Measurements from ENCODE around the gene PRPSAP2.

The PRPSAP2 gene

DNA sequence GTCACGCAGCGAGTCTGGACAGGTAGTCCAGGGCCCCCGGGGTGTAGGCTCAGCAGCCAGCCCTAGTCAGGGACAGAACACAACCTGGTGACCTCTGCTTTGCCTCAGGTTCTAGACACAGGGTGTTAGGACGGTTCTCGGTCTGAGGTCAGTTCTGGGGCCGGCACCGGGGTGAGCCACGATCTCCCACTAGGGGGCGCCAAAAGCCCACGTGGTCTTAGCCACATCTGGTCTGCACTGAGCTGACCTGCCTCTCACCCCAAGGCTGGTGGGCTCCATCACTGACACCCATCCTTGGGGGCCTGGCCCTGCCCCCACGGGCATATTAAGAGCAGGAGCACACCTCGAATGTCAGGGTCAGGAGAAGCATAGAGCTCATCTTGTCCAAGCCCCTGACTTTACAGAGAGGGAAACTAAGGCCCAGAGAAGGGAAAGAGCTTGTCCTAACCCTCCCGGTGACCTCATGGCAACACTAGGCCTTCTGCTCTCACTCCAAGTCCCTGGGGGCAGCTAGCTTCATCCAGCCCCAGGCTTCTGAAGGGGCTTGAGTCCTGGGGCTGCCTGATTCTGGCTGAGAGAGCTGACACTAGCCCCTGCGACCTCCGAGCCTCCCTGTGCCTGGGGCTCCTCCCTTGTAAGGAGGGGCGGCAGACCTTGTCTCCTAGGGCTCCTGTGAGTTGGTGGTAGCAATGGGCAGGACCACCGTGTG lies 103.0 kb downstream of the PRPSAP2 start:
- peak; percentile 65 to 73 for DNase-seq (ENCODE audit: low read depth in 1 of 2, low spot score in 1 of 2)

DNA sequence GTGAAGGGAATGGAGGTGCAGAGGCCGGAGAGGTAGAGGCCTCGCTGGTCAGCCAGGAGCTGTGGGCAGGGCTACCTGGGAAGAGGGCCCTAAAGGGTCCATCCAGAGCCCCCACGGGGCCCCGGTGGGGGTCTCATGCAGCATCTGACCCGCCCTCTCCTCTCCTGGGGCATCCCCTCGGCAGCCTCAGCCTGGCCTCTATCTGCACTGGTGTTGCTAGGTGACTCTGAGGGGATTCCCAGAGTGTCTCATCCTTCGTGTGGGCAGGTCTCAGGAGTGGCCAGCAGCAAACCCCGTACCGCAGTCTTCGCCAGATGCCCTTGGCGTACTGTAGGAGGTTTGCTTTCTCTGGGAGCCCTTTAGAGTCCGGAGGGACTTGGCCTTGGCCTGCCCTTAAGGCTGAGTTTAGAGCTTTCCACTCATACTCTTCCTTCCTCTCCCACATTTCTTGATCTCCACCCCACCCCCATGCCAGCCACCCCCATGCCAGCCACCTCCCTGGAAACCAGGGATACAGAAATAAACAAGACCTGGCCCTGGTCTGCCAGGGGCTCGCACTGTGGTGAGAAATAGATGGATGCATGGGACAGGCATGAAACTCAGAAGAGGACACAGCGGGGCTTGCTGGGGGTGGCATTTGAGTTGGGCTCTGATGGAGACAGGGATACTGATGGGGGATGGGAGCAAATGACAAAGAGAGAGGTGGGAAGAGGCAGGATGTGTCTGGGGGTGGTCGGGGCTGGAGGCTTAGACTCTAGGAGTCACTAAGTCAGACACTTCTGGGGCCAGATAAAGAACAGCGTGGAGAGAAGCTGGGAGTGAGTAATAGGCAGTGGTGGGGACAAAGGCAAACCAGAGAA lies 103.9 kb downstream of the PRPSAP2 start:
- DNase-seq (ENCODE audit: low read depth in 1 of 2, low spot score in 1 of 2): no peak

DNA sequence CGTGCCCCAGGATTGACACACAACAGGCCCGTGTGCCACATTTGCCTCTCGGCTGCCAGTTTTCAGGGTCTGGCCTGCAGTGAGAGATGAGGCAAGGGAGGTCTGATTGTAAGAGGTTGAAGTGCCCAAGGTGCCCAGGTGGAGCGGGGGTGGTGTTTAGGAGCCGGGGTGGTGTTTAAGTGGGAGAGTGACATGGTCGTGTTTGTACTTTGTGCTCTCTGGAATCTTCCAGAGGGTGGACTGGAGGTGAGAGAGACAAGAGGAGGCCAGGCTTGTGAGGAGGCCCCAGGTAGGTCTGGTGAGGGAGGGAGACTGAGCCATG lies 104.5 kb downstream of the PRPSAP2 start:
- no peak for DNase-seq (ENCODE audit: low read depth in 1 of 2, low spot score in 1 of 2)

DNA sequence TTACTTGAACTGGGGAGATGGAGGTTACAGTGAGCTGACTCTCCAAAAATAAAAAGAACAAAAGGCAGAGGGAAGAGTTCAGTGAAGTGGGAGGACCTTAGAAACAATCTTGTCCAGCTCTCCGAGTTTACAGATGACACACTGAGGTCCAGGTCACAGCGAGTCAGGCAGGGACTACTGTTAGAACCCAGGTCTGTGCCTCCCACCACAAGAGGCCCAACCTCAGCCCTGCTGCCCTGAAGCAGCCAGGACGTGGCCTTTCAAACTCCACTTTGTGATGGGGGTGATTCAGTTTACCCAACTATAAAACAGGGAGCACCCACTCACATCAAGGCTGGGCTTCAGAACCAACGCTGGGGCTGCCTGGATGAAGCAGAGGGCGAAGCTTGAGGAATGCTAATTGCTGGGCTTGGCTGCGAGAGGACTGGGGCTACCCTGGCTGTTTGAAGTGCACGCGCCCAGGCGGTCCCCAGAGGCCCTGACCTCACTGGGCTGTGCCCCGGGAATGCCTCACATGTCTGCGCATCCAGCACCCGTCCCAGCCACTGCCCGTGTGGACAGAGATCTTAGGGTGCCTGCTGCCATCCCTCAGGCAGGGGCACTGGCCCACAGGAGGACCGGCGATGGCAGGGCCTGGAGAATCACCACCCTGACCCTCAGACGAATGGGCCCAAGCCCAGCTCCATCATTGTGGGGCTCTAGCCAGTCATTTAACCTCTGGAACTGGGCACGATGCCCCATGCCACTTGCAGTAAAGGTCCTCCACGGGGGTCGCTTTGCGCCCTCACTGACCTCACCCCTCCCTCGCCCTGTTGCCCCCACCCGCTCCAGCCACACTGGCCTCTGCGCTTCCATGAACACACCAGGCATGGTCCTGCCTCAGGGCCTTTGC lies 105.4 kb downstream of the PRPSAP2 start:
- DNase-seq (ENCODE audit: low read depth in 1 of 2, low spot score in 1 of 2): no peak

DNA sequence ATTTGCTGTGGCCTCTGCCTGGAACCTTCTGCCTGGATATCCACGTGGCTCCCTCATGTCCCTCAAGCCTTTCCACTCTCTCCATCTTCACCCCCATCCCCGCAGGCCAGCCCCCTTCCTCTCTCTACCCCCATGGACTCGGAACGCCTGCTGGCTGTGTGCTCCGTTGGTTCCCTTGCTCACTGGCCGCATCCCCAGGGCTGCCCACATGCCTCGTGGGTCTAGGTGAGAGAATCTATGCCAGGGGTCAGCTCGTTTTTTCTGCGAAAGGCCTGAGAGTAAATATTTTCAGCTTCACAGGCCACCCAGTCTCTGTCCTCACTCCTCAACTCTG lies 106.1 kb downstream of the PRPSAP2 start:
- DNase-seq (ENCODE audit: low read depth in 1 of 2, low spot score in 1 of 2): no peak

DNA sequence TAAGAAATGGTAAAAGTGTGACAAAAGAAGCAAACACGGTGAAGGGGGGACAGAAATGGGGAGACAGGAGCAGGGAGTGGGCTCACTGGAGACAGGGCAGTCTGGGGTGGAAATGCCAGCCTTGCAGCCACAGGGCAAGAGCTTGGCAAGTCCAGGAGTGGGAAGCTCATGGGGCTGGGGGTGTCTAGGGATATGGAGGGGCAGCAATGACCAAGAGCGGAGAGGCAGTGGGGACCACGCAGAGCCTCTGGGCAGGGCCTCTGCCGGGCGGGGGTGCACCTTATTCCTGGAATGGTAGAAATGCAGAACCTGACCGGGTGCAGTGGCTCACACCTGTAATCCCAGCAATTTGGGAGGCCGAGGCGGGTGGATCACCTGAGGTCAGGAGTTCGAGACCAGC lies 106.6 kb downstream of the PRPSAP2 start:
- no peak for DNase-seq (ENCODE audit: low read depth in 1 of 2, low spot score in 1 of 2)

DNA sequence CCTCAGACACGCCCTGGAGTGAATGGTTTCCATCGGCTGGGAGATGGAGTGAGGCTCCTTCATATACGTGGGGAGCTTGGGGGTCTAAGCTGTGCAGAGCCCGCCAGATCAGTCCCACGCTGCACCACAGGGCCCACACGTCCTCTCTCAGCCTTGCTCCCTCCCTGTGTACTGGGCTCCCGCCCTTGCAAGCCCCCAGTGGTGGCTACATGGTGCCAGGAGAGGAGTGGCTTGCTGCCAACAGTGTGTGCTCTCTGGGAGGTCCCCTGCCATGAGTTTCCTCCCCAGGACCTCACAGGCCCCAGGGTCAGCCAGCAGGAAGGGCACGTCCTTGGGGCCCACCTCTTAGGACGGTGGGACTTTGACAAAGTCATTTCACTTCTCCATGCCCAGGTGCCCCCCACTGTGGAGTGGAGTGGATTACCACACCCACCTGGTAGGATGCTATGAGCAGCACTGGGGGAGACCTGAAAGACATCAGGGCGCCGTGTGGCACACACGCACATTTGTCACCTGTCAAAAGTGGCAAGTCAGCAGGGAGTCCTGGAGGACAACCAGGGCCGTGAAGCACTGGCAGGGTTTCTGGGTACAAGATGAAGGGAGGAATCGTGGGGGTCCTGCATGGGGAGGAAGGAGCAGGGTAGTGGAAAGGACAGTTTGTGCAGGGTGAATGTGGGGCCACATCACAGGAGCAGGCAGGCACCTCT lies 107.8 kb downstream of the PRPSAP2 start:
- no peak for DNase-seq (ENCODE audit: low read depth in 1 of 2, low spot score in 1 of 2)

DNA sequence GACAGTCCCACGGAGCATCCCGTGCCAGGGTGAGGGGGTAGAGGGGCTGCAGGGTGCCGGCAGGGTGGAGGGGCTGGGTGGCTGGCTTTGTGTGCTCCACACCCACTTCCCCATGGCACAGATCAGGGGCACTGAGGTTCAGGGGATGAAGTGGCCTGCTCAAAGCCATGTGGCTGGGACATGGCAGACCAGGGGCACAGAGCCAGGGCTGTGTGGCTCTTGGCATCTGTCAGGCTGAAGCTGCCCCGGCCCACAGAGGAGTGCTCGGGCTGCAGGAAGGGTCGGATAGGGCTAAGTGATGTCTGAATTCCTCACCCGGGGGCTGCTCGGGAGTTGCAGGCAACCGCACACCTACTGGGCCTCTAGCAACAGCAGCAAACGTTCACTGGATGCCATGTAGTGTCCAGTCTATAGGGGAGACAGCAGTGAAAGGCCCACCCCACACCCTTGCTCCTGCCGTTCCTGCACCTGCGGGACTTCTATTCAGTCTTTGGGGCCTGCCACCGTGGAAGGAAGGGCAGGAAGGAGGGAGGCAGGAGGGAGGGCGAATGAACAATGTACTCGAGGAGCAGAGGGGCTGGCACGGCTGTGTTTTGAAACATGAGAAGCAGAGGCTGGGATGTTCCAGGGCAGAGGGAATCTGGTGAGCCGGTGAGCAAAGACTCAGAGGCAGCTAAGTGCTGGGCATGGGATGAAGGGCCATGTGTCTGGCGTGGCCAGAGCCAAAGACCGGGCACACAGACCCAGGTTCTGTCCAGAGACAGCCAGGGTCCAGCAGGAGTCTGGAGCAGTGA lies 109.1 kb downstream of the PRPSAP2 start:
- no peak for DNase-seq (ENCODE audit: low read depth in 1 of 2, low spot score in 1 of 2)

DNA sequence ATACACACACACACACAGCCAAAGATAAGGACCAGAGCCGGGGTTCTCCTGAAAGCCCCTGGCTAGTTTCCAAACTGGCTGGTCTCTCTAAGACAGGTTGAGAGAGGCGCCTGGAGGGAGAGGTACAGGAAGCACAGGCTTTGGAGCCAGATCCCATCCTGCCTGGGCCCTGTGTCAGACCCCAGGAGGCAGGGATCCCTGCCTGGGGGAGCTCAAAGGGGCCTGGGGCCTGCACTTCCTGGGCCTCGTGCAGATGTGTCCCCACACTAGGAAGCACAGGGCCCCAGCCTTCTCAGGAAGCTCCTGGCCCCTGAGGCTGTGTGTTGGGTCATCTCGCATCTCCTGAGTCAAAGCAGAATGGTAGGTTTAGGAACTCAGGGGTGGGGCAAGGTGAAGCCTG lies 110.0 kb downstream of the PRPSAP2 start:
- DNase-seq (ENCODE audit: low read depth in 1 of 2, low spot score in 1 of 2): no peak

DNA sequence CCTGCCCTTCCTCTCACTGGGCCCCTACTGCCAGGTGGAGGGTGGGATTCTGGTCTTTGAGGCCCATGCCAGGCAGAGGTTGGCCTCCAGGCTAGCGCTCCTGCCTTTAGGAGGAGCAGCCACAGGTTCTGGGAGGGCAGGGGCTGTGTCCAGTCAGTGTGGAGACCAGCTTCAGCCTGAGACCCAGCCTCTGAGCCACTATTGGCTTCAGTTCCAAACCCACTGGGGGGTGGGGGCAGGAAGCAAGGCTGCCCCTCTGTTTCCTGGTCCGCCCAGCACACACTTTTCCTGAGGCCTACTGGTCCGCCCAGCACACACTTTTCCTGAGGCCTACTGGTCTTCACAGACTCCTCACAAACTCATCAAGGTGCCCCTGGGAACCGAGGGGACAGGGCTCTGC lies 110.4 kb downstream of the PRPSAP2 start:
- DNase-seq (ENCODE audit: low read depth in 1 of 2, low spot score in 1 of 2): no peak

DNA sequence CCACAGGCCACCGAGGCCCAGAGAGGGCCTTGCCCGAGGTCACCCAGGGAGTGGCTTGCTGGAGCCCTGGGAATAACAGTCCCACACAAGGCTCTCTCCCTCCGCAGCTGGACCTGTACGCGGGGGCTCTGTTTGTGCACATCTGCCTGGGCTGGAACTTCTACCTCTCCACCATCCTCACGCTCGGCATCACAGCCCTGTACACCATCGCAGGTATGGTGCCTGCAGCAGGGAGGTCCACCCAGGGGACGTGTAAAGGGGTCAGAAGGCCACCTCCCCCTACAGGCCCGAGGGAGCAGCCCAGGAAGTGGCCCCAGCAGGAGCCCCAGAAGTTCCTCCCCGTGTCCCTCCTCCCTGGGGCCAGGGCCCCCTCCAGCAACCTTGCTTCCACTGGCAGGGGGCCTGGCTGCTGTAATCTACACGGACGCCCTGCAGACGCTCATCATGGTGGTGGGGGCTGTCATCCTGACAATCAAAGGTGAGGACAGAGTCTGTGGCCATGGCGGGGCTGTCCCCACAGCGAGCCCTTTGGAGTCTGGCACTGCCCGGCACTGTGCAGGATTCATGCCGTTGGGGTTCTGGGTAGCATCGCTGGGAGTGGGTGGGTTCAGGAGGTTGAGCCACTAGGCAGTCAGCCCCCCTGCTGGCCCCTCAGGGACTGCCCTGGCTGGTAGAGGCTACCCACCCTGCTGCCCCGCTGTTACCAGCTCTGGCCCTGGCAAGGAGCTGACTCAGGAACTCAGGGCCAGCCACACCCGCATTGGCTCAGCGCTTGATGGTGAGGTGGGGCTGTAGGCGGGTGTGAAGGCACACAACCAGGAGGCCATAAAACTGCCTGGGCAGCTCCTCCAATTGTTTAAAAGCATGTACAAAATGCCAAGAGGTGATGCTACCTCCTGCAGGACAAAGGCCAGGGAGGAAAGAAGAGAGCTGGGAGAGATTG lies 111.3 kb downstream of the PRPSAP2 start:
- no peak for DNase-seq (ENCODE audit: low read depth in 1 of 2, low spot score in 1 of 2)

DNA sequence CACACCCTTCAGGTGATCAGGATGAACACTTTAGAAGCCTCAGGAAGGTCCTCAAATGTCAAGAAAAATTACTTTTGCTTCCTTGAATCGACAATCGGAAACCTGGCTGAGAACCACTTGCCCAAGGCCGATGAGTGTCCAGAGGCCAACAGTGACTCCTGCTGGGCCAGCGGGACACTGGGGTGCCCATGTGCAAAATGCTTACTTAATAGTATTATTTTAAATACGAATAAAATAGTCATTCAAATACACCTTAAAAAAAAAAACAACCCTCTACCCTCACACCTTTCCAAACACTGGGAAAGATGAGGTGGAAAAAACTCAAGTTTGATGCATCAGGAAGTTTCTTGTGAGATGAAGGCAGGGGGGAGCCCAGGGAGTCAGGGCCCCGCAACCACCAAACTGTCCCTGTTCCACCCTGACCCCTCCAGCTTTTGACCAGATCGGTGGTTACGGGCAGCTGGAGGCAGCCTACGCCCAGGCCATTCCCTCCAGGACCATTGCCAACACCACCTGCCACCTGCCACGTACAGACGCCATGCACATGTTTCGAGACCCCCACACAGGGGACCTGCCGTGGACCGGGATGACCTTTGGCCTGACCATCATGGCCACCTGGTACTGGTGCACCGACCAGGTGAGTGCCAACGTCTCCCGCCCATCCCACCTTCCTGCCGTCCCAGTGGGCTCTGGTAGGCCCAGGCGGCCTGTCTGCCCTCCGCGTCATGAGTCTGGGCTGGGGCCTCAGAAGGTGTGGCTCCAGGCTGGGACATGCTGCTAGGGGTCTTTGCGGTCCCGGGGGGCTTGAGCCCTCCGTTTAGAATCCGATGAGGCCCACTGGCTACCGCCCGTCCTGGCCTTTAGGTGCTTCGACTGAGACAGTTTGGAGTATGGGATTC lies 112.9 kb downstream of the PRPSAP2 start:
- no peak for DNase-seq (ENCODE audit: low read depth in 1 of 2, low spot score in 1 of 2)

DNA sequence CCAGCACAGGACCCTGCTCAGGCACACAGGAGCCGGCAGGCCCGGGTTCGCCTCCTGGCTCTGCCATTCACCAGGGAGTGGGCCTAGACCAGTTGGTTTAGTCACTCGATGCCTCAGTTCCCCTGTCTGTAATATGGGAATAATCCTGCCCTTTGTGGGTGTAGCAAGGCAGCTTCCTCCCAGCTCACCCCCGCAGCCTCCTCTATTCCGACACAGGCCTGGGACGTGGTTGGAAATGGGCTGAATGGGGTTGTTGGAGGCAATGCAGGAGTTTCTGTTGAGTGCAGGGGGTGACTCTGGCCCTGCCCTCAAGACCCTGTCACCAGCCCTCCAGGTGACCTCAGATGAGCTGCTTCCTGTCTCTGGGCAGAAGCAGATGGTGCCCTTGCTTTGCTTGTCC lies 113.9 kb downstream of the PRPSAP2 start:
- no peak for DNase-seq (ENCODE audit: low read depth in 1 of 2, low spot score in 1 of 2)

DNA sequence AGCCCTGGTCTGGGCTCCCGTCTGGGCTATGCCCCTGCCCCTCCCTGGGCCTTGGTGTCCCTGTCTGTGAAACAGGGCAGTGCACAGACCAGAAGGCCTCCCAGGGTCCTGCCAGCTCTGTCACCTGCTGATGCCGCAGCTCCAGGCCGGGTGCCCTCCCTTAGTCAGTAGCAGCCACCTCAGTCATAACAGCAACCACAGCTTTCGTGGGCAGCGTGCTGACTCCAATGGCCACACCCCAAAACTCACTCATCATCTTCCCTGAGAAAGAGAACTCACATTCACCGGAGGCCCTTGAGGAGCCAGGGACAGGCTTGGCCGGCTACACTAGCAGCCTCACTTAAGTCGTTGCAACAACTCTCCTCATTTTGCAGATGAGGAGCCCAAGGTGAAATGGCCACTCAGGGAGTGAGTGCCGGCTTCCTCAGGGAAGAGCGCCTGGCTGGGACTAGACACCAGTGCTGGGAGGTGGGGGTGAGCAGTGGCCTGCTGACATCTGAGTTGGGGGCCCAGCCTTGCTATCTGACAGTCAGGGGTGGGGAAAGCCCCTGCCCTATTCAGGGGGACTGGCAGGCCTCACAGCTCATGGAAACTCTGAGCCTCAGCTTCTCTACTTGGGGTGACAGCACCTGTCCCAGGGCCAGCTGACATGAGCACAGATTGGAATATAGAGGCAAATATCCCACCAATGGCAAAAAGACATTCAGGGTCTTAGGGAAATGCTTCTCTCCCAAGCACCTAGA lies 116.6 kb downstream of the PRPSAP2 start:
- DNase-seq (ENCODE audit: low read depth in 1 of 2, low spot score in 1 of 2): no peak

DNA sequence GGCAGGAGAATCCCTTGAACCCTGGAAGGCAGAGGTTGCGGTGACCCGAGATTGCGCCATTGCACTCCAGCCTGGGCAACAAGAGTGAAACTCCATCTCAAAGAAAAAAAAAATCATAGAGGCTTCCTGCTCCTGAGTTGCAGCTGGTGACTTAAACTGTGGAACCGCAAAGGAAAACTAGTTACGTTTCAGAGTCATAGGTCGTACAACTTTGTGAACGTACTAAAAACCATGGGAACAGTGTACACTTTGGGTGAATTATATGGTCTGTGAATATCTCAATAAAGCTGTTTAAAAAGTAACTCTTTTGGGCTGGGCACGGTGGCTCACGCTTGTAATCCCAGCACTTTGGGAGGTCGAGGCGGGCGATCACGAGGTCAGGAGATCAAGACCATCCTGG lies 117.7 kb downstream of the PRPSAP2 start:
- no peak for DNase-seq (ENCODE audit: low read depth in 1 of 2, low spot score in 1 of 2)

DNA sequence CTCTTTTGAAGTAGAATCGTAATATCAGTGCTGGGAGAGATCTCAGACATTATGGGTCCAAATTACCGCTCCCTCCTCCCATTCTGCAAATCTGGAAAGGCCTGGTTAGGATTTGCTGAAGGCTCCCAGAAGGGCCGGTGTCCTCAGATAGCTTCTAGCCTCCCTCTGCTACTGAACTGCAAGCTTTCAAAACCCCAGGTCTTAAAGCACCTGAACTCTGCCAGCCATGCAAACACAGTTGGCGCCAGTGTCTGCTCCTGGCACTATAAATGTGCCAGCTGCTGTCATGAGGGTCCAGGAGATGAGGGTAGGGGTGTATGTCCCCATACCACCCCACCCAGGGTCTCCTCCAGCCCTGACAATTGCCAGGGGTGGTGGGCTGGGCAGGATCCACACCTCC lies 118.3 kb downstream of the PRPSAP2 start:
- DNase-seq (ENCODE audit: low read depth in 1 of 2, low spot score in 1 of 2): no peak

DNA sequence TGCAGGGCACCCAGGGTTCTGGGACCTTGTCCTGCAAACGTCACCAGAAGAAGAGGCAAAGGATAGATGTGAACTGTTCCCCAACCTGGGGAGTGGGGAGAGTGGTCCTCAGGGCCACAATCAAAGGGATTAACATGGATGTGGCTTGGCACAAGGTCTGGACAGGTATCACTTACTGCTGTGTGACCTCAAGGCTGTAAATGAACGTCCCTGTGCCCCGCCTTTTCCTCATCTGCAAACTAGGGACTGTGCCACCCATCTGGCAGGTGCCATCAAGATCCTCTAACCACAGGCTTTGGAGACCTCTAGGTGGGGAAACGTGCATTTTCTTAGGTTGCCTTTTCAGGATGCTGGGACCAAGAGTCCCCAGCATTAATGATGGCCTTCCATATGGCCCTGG lies 119.1 kb downstream of the PRPSAP2 start:
- DNase-seq (ENCODE audit: low read depth in 1 of 2, low spot score in 1 of 2): no peak

DNA sequence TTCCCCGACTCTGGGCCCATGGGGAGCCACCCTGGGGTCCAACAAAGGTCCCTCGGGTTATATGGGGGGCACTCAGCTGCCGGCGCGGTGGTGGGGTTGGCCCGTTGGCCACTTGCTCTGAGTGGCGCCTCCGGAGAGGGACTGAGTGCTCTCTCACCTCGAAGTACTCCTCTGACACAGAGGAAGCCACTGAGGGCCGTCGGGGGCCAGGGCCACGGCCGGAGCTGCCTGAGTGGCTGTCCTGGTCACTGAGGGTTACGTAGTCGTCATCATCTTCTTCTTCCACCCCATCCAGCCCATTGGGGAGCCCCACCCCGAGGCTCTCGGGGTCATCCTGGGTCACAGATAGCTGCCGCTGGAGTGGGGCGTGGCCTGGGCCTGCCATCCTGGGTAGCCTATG lies 119.7 kb downstream of the PRPSAP2 start:
- DNase-seq (ENCODE audit: low read depth in 1 of 2, low spot score in 1 of 2): no peak

All from activated CD4-positive, alpha-beta T cell treated with anti-CD3 and anti-CD28 coated beads, Interleukin-2, amount 50 U/mL, for 24 hours (primary cell).